ENCODE results near the gene LKAAEAR1.

The LKAAEAR1 gene

DNA sequence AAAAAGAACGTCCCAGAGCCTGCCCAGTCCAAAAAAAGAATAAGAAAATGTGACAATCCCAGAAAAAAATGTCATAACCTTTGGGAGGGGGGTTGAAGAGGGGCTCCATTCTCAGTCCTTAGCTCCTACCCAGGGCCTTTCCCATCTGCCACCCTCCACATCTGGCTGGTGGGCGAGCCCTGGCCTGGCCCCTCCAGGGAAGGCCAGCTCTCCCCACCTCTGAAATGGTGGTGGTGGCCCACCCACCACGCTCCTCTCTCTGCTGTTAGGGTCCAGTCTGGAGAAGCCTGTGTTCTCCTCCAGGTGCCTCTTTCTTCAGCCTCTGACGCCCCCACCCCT is 5.3 kb downstream of the LKAAEAR1 start:
- no peak for DNase-seq (ENCODE audit: low spot score)

DNA sequence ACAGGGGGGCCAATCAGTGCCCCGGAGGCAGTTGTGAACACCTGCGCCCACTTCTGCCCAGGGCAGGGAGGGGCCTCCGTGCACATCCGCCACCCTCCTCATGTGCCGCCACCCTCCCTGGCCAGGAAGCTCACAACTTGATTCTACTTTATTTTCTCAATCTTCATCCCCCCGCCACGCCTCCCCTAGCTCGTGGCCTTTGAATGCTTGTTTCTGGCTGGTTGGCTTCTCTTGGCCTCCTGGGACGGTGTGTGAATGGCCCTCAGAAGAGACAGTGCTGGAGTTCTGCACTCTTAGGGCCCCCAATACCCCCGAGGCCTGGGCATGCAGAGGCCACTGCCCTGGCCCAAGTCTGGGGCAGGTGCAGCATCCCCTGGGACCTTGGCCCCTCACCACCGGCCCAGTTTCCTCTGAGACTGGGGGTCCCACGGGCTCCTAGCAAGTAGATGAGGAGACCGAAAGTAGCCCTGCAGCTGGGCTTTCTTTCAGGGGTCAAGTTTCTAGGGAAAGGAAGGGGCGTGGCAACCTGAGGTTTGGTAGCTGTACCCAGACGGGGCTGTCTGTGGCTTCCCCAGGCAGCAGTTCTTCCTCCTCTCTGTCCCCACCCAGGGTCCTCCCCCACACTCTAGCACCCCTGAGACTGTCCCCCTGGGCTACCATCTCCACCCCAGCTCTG is 6.2 kb downstream of the LKAAEAR1 start:
- DNase-seq (ENCODE audit: low spot score): no peak

DNA sequence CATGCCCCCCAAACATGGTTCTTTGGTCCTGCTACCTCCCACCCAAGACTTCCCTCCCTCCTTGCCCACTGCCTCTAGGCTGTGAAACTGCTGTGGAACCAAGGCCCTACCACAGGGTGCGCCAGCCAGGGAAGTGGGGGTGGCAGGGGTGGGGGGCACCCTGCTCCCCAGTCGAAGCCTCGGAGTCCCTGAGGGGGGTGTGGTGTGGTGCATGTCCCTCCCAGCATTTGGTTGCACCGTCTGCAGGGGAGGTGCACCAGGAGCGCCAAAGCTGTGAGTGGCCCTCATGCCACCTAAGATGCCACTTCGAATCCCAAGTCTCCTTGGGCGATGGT is 6.7 kb downstream of the LKAAEAR1 start:
- no peak for DNase-seq (ENCODE audit: low spot score)

DNA sequence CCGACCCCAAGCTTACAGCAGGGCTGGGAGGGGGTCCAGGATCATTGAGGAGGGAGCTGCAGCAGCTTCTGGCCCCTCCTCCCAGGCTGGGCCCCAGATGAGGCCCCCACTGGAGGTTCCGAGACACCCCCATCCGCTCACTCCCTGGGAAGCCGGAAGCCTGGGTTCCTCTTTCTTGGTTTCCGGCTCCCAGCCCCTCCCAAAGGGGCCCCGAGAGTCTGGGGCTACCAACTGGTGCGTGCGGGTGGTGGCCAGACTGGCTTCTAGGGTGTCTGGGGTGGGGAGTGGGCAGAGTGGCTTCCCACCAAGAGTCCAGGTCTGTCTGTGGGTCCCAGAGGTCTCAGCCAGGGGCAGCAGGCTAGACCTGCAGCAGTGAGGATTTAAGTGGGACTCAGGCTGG is 7.1 kb downstream of the LKAAEAR1 start:
- DNase-seq (ENCODE audit: low spot score): no peak

DNA sequence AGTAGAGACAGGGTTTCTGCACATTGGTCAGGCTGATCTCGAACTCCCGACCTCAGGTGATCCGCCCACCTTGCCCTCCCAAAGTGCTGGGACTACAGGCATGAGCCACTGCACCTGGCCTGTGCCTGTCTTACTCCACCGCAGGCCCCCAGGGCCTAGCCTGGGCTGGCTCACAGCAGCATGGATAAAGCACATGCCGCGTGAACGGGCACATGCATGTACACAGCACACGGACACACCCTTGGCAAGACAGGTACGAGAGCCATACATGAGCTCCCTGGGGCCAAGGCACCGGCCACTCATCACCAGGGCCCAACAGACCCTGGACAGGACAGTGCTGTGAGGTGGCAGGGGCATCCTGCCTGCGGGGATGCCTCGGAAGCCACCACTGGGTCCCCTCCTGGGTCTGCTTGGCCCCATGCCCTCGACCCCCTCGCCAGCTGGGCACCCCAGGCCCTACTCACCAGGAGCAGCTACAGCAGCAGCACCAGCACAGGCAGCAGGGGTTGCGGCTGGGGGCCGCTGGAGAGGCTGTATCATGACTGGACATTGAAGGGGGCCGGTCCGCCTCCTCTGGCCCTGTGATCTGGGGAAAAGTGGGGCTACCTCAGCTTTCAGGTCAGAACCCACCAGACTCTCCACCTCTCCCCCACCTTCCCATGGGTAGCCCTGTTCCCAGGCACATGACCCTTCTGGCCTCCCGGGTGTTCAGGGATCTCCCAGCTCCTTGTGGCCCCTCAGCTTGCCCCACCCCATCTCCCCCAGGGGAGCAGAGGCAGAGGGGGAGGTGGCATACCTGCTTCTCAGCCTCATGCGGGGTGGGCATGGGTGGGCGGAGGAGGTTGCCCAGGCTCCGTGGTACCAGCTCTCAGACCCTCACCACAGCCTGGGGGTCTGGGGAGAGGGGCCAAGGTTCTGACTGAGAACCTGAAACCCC is 7.9 kb downstream of the LKAAEAR1 start:
- no peak for DNase-seq (ENCODE audit: low spot score)

DNA sequence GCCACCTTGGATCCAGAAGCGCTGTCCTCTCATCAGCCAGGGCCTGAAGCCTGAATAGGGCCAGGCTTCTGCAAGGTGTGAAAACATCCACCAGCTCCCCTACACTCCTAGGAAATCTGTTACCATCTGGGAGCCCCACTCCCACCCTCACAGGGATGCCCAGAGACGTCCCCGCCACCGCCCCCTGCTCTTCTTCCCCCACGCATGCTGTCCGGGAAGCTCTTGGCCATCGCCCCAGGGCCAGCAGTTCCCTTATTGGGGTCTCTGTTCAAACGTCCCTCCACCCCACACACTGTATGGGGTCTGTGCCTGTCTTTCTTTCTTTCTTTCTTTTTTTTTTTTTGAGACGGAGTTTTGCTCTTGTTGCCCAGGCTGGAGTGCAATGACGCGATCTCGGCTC is 8.6 kb downstream of the LKAAEAR1 start:
- DNase-seq (ENCODE audit: low spot score): no peak

DNA sequence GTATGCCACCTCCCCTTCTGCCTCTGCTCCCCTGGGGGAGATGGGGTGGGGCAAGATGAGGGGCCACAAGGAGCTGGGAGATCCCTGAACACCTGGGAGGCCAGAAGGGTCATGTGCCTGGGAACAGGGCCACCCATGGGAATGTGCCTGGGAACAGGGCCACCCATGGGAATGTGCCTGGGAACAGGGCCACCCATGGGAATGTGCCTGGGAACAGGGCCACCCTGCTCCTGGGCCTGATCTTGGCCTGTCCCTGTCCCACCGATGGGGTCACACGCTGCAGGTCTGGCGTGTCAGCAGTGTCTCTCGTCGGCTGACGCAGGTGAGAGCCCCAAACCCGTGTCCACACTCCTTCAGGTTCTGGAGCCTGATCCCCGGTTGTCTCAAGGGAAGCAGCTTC is 9.2 kb downstream of the LKAAEAR1 start:
- DNase-seq (ENCODE audit: low spot score): no peak

DNA sequence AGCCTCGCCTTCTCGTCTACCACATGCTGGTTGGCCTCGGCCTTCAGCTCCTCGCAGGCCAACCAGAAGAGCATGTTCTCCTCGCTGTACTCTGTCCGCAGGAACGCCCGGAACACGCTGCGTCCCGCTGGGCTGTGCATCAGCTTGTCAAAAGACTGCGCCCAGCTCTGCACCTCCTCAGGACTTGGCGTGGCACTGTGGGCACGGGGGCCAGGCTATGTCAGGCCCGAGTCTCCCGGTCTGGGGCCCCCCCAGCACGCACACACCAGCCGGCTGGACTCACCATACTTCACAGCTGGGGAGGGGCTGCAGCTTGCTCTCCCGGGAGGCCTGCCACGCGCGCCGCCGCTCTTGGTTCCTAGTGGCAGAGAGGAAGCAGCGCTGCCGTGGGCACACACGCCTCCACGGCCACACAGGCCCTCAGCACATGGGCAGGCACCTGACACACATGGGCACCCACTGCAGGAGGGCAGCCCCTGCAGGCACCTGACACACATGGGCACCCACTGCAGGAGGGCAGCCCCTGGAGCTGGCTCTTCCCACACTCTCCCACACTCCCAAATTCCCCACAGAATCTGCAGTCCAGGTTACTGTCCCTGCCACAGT is 9.9 kb downstream of the LKAAEAR1 start:
- DNase-seq (ENCODE audit: low spot score): no peak

DNA sequence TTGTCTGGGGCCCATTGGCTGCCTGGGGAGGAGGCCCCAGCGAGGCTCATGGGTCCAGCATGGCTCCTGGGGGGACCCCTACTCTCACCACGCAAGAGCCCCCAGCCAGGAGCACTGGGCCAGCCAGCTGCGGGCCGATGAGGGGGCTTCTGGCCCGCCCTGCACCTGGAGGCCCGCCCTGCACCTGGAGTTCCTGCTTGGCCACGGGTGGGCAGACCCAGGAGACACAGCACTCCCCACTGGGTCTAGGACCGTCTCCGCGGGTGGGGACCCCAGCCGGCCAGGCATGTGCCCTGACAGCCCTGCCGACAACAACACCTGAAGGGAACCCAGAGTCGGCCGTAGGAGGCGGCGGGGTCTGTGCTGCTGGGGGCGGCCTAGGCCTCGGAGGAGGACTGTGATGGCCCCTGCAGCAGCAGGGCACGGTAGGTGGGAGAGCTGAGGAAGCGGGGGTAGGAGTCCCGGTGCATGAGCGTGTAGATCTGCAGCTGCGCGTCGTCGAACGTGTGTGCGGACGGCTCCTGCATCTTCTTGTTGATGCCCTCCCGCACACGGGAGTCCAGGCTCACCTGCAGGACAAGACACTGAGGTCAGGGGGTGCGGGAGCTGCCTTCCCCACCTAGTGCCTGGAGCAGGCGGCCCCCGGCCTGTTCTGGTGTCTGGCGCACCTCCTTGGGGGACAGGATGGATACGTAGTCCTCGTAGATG is 10.6 kb downstream of the LKAAEAR1 start:
- no peak for DNase-seq (ENCODE audit: low spot score)

DNA sequence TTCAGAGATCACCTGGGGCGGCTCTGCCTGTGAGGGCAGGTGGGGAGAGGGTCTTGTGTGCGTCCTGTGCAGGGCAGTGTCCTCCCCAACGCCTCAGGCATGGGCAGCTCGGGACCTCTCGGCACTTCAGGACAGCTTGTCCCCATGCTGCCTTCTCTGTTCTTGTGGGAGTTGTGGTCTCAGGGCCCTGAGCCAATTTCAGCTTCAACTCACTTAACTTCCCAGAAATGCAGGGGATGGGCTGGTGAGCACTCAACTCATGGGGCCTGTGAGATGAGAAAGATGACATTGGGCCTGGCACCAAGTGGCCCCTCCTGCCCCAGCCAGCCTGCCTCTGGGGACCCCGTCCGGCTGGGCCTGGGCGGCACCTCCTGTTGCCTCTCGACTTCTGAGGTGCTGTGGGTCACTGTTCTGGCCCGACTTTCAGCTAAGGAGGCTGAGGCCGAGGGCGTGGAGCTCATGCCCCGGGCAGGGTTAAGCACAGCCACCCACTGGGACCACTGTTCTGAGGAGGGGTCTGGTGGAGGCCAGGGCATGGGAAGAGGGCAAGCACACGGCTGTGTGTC is 11.6 kb downstream of the LKAAEAR1 start:
- no peak for DNase-seq (ENCODE audit: low spot score)

DNA sequence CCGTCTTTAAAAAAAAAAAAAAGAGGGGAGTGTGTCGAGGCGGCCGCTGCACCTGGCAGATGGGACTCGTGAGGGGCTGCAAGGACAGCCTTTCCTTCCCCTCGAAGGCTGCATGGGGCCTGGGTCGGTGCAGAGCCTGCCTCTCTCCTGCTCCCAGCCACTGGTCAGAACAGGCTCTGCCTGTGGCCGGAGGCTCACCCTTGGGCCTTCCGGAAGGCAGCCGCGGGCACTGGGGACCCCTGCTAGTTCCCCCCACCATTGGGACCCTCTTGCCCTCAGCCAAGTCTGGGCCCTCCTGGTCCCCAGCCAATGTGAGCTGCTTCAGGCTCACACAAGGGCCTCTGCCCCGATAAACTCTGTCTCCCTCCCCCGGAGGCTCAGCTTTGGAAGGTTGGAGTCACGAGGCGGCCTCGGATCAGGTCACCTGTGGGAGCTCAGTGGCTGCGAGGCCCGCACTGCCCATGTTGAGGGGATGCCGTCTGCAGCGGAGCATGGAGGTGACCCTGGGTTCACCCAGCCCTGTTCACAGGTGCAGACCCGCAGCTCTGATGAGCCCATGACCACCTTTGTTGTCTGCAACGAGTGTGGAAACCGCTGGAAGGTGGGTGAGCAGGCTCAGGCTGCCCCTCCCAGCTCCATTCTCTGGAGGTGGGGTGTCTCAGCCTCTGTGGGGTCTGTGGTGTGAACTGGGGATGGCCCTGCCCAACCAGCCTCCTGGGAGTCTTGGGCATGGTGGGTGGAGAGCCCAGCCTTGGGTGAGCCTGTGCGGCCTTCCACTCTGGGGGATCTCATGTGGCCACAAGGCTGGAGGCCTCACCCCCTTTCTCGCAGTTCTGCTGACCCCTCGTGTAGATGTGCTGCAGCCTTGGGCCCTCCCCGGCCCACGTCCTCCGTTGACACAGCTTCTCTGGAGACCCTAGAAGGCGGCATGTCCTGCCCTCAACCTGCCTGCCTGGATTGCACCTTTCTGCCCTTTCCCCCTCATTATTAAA is 12.6 kb downstream of the LKAAEAR1 start:
- no peak for DNase-seq (ENCODE audit: low spot score)

DNA sequence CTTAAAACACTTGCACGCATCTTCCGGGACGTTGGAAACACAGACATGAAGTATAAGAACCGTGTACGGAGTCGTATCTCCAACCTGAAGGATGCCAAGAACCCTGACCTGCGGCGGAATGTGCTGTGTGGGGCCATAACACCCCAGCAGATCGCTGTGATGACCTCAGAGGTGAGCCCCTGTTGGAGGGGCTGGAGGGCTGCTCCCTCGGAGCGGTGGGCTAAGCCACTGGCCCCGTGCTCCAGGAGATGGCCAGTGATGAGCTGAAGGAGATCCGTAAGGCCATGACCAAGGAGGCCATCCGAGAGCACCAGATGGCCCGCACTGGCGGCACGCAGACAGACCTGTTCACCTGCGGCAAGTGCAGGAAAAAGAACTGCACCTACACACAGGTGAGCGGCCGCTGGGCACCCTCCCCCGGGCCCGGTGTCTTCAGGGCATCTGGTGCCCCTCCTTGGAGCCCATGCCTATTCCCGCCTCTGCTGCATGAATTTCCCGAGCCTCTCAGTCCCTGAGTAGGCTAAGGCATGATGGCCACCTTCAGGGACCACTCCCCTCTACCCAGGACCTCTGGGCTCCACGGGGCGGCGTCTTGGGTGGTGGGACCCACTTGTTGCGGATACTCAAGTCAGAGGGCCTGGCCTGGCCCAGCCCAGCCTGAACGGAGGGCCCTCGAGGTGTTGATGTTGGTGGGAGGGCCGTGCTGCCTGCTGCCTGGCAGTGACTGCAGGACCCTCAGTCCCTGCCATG is 13.8 kb downstream of the LKAAEAR1 start:
- DNase-seq (ENCODE audit: low spot score): no peak

DNA sequence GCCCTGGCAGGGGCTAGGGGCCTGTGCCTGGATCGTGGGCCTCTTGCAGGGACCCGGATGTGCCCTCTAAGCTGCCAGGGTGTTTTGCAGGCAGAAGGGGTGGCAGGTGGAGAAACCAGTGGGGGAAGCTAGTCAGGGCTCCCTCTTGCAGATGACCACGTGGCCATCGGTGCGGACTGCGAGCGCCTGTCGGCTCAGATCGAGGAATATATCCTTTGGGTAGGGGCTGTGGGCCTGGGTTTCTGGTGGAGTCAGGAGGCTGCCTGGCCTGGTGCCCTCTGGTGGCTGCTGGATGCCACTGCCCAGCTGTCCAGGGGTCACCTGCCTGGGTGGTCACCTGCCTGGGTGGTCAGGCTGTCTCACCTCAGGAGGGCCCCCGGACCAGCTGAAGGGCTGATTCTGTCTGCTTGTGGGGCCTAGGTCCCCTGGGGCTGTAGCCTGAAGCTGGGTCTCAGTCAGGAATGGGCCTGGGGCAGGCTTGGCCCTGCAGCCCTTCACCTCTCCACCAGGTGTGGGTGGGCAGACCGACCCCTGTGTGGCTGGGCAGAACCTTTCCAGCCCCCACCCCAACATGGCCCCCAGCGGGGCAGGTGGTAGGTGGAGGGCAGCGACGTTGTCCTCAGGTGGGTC is 14.5 kb downstream of the LKAAEAR1 start:
- DNase-seq (ENCODE audit: low spot score): no peak

DNA sequence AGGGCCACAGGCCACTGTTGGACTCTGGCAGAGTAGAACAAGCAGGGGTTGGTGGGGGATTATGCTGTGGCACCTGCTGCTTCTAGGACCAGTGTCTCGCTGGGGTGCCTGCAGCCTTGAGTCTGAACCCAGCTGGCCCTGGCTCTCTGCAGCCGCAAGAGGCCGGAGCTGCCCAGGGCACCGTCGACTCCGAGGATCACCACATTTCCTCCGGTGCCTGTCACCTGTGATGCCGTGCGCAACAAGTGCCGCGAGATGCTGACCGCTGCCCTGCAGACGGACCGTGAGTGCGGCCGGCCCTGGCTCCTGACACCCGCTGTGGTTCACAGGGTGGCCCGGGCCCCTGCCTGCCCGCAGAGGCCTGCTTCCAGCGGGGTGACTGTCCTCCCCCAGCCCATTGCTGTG is 15.0 kb downstream of the LKAAEAR1 start:
- DNase-seq (ENCODE audit: low spot score): no peak

DNA sequence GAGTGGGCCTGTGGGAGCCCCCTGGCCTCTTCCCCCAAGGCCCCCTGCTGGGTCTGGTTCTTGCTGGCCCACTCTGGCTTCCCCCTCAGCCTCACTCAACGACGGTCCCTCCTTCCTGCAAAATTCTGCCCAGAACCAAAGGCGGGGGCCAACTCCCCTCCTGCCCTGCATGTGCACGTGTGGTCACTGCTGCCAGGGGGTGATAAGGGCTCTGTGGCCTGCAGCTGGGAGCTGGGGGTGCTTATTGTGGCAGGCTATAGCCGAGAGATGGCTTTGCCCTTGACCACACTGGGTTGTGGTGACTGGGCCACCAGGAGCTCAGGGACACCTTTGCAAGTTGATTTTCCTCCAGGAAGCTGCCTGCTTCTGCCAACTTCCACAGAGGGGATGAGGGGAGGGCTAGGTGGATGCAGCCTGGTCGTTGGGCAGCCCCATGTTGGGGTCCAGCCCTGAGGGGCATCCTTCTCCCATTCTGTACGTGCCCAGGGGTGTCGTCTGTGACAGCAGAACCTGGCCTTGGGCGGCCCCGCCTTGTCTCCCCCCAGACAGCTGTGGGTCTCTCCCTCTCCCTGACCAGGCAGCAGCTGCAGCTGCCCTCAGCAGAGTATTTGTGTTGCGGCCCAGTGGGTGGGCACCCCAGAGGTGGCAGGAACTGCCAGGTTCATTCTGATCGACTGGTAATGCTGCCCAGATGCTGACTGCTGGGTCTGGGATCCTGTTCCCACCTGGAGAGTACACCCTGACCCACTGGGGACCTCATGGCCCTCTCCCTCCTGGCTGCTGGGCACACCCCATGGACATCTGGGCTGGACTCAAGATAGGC is 15.6 kb downstream of the LKAAEAR1 start:
- no peak for DNase-seq (ENCODE audit: low spot score)

DNA sequence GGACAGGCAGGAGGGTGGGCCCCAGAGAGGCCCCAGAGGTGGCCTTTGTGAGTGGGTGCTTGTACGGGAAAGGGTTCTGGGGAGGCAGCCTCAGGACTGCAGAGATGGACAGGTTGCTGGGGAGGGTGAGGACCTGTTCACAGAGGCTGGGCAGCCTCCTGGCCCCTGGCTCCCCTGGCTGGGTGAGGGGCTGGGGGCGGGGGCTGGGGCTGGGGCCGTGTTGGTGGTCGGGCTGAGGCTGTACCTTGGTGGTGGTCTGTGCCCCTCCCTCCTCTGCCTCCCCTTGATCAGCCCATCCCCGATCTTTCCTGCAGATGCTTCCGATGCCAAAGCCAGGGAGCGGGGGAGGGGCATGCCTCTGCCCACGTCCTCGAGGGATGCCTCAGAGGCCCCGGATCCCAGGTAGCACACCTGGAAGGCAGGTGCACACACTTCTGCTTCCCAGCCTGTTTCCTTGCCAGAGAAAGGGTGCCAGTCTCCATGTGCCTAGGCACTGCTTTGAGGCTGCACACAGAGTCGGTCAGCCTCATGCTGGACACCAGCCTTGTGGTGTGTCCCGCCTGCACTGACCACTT is 16.4 kb downstream of the LKAAEAR1 start:
- no peak for DNase-seq (ENCODE audit: low spot score)

DNA sequence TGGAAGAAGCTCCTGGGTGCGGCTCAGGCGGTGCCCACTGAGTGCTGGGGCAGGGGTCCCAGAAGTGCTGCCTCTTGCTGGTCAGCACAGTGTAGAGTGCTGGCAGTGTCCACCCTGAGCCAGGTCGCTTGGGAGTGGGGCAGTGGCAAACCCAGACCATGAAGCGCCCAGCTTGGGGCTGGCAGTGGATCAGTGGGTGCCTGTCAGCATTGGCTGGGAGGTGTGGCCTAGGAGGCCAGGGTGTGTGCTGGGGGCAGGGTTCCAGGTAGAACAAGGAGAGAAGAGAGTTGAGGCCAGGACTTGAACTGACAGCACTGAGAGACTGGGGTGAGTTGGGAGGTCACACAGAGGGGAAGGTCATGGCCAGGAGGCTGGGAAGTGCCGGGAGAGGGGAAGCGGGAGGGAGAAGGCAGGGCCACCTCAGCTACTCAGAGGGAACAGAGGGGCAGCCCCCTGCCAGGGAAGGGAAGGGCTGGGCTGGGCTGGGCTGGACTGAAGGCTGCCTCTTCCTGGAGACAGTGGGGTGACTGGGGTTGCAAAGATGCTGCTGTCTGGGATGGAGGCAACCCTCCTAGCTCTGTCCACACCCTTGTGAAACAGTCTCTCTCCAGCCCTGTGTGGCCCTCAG is 17.1 kb downstream of the LKAAEAR1 start:
- DNase-seq (ENCODE audit: low spot score): no peak

DNA sequence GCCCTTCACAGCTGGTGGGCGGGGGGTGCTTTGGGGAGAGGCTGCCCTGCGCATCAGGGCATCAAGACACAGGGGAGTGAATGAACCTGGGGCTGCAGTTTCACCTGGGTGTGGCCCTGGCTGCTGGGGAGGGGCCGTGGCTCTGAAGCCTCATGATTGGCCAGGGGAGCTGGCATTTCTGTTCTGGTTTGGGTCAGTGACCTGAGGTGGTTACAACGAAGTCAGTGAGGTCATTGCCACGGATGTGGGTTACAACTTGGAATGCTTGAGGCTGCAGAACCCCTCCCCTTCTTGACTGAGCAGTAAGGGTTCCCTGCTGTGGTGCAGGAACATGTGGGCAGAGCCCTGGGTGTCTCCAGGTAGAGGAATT is 18.2 kb downstream of the LKAAEAR1 start:
- DNase-seq (ENCODE audit: low spot score): no peak
